Peyer's patch (tissue), 4 donors: ENCODE measurements around the gene TNFRSF14.

Source experiments
- CTCF ChIP-seq, 6 experiments: fragments of 450-650 bp in 4 of 6; fragments of 200-600 bp in 2 of 6; sonication (generic) in 1 of 6; IDR thresholded peaks; one replicate each; pipeline ENCODE4 v1.5.1; 2017 to 2019; ENCODE audit warnings: antibody characterized with exemption in 6 of 6, mild to moderate bottlenecking in 3 of 6, moderate library complexity in 1 of 6
- POLR2A ChIP-seq, 2 donors: fragments of 450-650 bp; IDR thresholded peaks; one replicate each; pipeline ENCODE4 v1.5.1; 2017; ENCODE audit warnings: antibody characterized with exemption in 2 of 2, mild to moderate bottlenecking in 2 of 2, moderate library complexity in 2 of 2

GRCh38 chr1:2541619-2542245 lies 14.4 kb upstream of the TNFRSF14 start:
- TF ChIP-seq CTCF (IDR thresholded peaks at IDR 0.05) (no peak), POLR2A (IDR thresholded peaks at IDR 0.05) (no peak)
